ENCODE data around the gene TRIM54.

DNA sequence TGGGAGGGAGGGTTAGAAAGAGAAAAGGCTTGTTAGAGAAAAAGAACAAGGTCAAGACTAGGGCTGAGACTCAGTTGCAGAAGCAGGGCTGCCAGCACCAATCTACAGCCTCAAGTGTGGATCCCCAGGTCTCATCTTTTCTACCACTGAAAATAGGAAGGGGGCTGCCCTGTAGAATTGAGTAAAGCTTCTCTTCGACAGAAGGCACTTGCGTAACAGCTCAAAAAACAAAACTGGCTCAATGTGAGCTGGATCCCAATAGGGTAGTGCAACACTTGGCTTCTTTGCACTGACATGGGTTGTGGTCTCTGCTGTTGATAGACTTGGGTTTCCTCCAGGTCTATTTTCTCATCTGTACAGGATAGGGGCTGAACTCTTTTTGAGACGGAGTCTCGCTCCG lies 42.5 kb downstream of the TRIM54 start:
- TF ChIP-seq, protein P1, sequence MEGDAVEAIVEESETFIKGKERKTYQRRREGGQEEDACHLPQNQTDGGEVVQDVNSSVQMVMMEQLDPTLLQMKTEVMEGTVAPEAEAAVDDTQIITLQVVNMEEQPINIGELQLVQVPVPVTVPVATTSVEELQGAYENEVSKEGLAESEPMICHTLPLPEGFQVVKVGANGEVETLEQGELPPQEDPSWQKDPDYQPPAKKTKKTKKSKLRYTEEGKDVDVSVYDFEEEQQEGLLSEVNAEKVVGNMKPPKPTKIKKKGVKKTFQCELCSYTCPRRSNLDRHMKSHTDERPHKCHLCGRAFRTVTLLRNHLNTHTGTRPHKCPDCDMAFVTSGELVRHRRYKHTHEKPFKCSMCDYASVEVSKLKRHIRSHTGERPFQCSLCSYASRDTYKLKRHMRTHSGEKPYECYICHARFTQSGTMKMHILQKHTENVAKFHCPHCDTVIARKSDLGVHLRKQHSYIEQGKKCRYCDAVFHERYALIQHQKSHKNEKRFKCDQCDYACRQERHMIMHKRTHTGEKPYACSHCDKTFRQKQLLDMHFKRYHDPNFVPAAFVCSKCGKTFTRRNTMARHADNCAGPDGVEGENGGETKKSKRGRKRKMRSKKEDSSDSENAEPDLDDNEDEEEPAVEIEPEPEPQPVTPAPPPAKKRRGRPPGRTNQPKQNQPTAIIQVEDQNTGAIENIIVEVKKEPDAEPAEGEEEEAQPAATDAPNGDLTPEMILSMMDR (conservative IDR thresholded peaks at IDR 0.05): no peak
- no peak for TF ChIP-seq EZH2 (IDR thresholded peaks at IDR 0.05; ENCODE audit: low read depth)
